HL-60 (cell line): ENCODE measurements around the gene OR52K1.

Source experiments
- DNase-seq, 2 experiments: peaks; one replicate each; pipeline ENCODE4 v3.0.0-alpha.2; 2010 to 2020; ENCODE audit warnings: low read depth in 1 of 2, low spot score in 1 of 2
- H3K27ac ChIP-seq: fragments of 250-450 bp; sonication (Bioruptor Pico); replicated peaks from 2 replicates; pipeline ENCODE4 v1.5.1; 2020; ENCODE audit warnings: mild to moderate bottlenecking, moderate library complexity
- H3K27me3 ChIP-seq: fragments of 250-450 bp; sonication (Bioruptor Pico); 2 replicates; pipeline ENCODE4 v1.5.1; 2021; ENCODE audit warnings: mild to moderate bottlenecking, moderate library complexity; ENCODE audit not compliant: insufficient read depth, poor library complexity, severe bottlenecking
- H3K4me3 ChIP-seq: replicated peaks from 2 replicates; pipeline ENCODE4 v1.5.1; 2011; ENCODE audit warnings: mild to moderate bottlenecking, control low read depth, low read length; ENCODE audit not compliant: insufficient read depth
- GABPA ChIP-seq: IDR thresholded peaks from 2 replicates; pipeline ENCODE4 v1.6.1; 2012; ENCODE audit warnings: low read depth
- POLR2AphosphoS5 ChIP-seq: IDR thresholded peaks from 2 replicates; pipeline ENCODE4 v1.6.1; 2012; ENCODE audit warnings: low read depth
- SPI1 ChIP-seq: IDR thresholded peaks from 2 replicates; pipeline ENCODE4 v1.6.1; 2012; ENCODE audit warnings: low read depth, mild to moderate bottlenecking, borderline replicate concordance
- TF ChIP-seq, protein P1 (sequence below): IDR thresholded peaks from 2 replicates; pipeline ENCODE4 v1.6.1; 2012; ENCODE audit warnings: low read depth; ENCODE audit not compliant: insufficient replicate concordance
- TF ChIP-seq, protein P2 (sequence below): IDR thresholded peaks from one replicate; pipeline ENCODE4 v1.5.1; 2011; ENCODE audit warnings: low read length, control low read depth, inconsistent platforms; ENCODE audit not compliant: insufficient read depth

Gene OR52K1

DNA sequence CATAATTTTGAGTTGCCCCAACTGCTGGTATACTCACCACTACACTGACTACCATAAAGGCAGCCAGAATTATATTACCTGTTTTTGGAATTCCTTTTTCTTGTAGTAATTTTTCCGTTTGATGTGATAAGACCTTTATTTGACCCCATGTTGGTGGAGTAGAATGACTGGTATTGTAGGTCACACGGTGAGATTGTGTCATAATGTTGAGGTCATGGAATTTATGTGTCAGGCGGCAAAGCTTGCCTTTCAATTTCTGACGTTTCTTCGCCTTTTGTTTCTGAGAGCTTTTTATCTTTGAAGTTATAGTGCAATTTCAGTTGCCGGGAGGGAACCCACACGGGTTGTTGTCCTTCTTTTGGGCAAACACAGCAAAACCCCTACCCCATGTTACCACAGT, 13.0 kb downstream of the OR52K1 start:
- DNase-seq, result no peak
- TF ChIP-seq, protein P1, sequence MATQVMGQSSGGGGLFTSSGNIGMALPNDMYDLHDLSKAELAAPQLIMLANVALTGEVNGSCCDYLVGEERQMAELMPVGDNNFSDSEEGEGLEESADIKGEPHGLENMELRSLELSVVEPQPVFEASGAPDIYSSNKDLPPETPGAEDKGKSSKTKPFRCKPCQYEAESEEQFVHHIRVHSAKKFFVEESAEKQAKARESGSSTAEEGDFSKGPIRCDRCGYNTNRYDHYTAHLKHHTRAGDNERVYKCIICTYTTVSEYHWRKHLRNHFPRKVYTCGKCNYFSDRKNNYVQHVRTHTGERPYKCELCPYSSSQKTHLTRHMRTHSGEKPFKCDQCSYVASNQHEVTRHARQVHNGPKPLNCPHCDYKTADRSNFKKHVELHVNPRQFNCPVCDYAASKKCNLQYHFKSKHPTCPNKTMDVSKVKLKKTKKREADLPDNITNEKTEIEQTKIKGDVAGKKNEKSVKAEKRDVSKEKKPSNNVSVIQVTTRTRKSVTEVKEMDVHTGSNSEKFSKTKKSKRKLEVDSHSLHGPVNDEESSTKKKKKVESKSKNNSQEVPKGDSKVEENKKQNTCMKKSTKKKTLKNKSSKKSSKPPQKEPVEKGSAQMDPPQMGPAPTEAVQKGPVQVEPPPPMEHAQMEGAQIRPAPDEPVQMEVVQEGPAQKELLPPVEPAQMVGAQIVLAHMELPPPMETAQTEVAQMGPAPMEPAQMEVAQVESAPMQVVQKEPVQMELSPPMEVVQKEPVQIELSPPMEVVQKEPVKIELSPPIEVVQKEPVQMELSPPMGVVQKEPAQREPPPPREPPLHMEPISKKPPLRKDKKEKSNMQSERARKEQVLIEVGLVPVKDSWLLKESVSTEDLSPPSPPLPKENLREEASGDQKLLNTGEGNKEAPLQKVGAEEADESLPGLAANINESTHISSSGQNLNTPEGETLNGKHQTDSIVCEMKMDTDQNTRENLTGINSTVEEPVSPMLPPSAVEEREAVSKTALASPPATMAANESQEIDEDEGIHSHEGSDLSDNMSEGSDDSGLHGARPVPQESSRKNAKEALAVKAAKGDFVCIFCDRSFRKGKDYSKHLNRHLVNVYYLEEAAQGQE, result no peak
- TF ChIP-seq GABPA (no peak), SPI1 (no peak), POLR2AphosphoS5 (no peak)
- TF ChIP-seq, protein P2, sequence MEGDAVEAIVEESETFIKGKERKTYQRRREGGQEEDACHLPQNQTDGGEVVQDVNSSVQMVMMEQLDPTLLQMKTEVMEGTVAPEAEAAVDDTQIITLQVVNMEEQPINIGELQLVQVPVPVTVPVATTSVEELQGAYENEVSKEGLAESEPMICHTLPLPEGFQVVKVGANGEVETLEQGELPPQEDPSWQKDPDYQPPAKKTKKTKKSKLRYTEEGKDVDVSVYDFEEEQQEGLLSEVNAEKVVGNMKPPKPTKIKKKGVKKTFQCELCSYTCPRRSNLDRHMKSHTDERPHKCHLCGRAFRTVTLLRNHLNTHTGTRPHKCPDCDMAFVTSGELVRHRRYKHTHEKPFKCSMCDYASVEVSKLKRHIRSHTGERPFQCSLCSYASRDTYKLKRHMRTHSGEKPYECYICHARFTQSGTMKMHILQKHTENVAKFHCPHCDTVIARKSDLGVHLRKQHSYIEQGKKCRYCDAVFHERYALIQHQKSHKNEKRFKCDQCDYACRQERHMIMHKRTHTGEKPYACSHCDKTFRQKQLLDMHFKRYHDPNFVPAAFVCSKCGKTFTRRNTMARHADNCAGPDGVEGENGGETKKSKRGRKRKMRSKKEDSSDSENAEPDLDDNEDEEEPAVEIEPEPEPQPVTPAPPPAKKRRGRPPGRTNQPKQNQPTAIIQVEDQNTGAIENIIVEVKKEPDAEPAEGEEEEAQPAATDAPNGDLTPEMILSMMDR, result no peak
- no peaks in the 10 kb centered on the region for H3K27me3 ChIP-seq
- H3K27ac ChIP-seq, result no peak overlapping the region
- no peak overlapping the region for H3K4me3 ChIP-seq

DNA sequence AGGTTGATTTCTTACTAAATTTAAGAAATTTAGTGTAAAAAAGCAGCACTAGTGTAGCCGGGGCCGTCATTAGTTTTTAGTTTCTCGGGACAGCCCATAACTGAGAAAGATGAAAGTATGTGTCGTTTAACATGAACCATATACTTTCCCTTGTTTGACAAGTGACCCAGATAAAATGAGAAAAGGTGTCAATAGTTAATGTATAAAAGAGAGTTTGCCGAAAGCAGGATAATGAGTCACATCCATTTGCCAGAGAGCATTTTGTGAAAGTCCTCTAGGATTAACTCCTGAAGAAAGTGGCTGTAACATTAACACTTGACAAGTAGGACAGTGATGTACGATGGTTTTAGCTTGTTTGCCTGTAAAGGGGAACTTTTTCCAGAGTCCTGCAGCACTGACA, 13.5 kb downstream of the OR52K1 start:
- no peak for TF ChIP-seq SPI1
- no peak for TF ChIP-seq GABPA
- TF ChIP-seq, protein P1, result no peak
- TF ChIP-seq, protein P2, result no peak
- no peak for TF ChIP-seq POLR2AphosphoS5
- no peak for DNase-seq
- no peak overlapping the region for H3K4me3 ChIP-seq
- H3K27ac ChIP-seq, result no peak overlapping the region
- no peaks in the 10 kb centered on the region for H3K27me3 ChIP-seq

DNA sequence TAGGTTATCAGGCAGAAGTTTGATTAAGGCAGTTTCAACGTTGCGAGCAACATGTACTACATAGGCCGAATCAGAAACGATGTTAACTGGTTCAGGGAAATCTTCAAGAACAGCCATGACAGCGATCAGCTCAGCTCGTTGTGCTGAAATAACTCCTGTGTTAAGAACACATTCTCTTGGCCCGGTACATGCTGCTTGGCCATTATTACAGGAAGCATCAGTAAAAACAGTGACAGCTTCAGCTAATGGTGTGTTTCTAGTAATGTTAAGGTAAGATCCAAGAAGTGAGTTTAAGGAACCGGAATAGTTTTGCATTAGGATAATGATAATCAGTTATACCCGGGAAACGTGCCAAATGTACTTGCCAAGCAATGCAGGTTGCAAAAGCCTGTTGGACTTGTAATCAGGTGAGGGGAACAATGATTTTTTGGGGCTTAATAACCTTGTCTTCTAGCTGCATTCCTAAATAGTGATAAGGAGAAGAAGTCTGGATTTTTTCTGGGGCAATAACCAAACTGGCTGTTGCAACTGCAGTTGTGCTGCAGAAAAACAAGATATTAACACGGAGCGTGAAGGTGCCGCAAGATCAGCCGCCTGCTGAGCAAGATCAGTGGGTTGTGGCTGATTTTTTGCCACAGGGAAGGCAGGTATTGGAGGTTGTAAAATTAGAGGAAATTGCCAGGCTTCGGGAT, 14.3 kb downstream of the OR52K1 start:
- H3K27me3 ChIP-seq, result no peaks in the 10 kb centered on the region
- DNase-seq, result no peak
- H3K27ac ChIP-seq, result no peak overlapping the region
- H3K4me3 ChIP-seq, result no peak overlapping the region
- TF ChIP-seq, protein P2, result no peak
- TF ChIP-seq, protein P1, result no peak
- no peak for TF ChIP-seq SPI1
- TF ChIP-seq POLR2AphosphoS5, result no peak
- no peak for TF ChIP-seq GABPA
